ENCODE measurements around the gene GABRA1.

GABRA1 gene

DNA sequence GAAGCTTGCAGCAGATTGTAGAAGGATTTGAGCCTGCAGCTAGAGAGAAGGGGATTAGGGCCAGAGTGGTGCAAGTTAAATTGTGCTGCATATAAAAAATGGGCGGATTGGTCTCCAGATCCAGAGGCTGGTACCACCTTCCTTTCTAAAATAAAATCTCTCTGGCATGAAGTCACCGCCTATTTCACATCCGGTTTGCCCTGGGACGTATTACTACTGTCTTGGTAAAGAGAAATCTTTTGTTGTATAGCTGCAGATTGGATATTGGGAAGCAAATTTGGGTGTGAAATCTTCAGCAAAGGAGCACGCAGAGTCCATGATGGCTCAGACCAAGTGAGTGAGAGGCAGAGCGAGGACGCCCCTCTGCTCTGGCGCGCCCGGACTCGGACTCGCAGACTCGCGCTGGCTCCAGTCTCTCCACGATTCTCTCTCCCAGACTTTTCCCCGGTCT, at the start of gene GABRA1:
Gene GABRA1 (plus strand): TSS at position 180 of the 451 bp plus-strand sequence. CDS start 2,691 bp downstream, outside the sequence.
- no peak for DNase-seq

DNA sequence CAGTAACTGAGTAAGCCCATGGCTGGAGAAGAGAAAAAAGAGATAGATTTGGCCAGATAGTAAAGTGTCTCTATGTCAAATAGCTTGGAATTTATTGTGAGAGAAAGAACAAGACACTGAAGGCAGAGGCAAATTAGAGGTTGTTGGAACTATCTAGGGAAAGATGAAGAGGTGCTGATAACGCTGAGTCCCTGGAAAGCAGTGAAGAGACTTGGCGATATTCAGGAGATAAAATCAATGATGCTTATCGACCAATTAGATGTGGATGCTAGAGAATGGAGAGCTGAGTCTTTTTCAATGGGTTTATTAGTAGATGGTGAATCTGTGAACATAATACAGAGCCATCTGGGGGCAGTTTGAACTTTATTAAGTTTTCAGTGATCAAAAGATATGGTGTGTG, 48.6 kb upstream of the GABRA1 start:
- DNase-seq = no peak

GRCh38 chr5:161804263-161804662, 43.7 kb upstream of the GABRA1 start:
- no peak for DNase-seq

- no peak for DNase-seq
Observed at GRCh38 chr5:161846746-161847145, 1.2 kb upstream of the GABRA1 start.

- no peak for DNase-seq
Observed at GRCh38 chr5:161847447-161847846, 473 bp upstream of the GABRA1 start.

DNA sequence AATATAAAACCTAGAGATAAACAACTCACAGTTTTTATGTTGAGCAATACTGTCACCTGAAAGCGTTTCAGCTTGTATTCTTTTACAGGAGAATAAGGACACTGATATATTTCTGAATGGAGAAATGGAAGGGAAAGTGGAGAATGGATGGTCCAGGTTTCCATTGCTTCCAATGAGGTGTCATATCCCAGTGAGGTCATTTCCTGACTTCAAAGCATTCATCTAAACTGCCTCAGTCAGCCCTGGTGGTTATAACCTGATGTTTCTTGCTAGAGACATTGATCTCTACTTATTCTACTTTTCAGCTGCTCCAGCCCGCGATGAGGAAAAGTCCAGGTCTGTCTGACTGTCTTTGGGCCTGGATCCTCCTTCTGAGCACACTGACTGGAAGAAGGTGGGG, 2.6 kb downstream of the GABRA1 start:
- no peak for DNase-seq

DNA sequence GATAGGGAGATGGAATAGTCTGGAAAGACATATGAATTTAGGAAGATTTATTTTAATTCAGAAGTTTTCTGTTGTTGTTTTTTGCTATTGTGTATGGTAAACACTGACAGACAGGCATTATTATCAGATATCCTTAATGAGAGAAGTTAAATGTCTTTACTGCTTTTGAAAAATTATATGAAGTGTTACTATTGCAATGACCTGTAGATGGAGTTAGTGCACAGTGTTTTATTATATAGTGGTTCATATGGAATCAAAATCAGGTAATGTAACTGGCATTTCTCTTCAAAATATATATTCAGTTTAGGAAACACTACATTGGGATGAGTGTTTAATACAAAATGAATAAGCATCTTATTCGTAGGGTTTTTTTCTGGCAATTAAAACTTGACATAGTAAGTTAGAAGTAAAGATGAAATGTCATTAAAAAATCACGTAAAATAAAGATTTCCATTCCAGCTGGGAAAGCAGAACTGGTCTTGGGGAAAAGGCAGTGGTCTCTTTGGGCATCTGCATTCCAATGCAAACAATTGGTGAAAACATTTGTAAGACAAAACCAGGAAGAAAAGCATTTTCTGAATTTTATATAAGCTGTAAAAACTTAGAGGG, 3.9 kb downstream of the GABRA1 start:
- no peak for DNase-seq

DNA sequence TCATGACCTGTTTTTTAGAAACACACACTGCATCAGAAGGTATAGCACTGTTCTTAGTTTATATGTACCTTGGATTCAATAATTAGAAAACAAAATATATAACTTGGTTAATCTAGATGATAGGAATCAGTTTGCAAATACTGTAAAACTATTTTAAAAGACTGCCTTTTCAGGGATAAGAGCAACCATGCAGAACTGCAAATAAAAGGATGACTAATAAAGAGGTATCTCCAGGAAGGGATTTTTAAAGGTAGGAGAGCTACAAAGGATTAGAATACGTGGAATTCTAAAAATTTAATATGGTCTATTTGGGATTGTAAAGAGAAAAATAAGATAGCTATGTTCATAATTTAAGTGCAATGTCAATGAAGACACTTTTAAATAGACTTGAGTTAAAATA, 9.4 kb downstream of the GABRA1 start:
- DNase-seq = no peak

DNA sequence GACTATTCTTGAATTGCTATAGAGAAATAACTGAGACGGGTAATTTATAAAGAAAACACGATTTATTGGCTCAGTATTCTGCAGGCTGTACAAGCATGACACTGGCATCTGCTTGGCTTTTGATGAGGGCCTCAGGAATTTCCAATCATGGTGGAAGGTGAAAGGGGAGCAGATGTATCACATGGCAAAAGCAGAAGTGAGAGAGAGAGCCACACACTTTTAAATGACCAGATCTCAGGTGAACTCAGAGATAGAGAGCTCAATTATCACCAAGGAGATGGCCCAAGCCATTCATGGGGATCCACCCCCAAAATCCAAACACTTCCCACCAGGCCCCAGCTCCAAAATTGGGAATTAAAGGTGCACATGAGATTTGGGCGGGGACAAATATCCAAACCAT, 15.3 kb downstream of the GABRA1 start:
- no peak for DNase-seq

DNA sequence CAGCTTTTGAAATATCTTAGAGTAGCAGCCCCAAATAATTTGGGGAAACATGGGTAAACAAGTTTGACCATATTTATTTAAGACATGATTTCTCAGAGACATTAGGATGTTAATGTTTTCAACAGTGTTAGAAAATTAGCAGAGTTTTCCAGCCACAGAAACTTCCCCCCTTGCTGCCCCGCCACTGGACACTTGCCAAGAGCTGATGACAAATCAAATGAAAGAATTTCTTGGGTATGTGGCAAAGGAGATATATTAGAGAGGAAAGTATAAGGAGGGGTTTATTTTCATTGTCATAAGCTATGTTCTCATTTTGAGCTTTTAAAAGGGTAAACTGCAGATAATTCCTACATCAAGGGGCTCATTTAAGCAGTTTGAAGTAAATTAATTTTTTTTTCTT, 15.9 kb downstream of the GABRA1 start:
- DNase-seq = no peak

DNA sequence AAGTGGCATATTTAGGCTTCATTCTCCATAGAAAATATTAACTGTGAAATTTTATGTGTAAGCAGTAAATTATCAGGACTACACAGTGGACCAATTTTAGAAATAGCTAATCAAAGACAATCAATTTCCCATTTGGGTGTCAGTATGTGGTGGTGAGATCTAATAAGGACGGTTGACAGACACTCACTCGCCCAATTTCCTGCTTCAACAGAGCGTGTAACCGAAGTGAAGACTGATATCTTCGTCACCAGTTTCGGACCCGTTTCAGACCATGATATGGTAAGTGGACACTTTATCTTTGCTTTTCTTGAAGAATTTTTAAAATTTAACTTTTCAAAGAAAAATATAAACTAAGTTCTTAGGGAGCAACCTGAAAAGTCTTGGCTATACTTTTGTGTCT, 17.6 kb downstream of the GABRA1 start:
- DNase-seq = no peak

GRCh38 chr5:161889971-161890370, 42.1 kb downstream of the GABRA1 start:
- no peak for DNase-seq

DNA sequence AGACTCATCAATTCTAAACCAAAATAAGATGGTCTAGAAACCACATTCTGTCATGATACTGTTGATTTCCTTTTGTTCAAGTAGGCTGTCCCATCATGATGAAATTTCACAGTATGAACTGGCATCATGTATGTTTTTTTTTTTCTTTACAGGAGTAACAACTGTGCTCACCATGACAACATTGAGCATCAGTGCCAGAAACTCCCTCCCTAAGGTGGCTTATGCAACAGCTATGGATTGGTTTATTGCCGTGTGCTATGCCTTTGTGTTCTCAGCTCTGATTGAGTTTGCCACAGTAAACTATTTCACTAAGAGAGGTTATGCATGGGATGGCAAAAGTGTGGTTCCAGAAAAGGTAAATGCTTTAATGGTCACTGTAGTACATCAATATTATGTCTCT, 47.6 kb downstream of the GABRA1 start:
- no peak for DNase-seq

- no peak for DNase-seq
Observed at GRCh38 chr5:161897033-161897432, 49.1 kb downstream of the GABRA1 start.

DNA sequence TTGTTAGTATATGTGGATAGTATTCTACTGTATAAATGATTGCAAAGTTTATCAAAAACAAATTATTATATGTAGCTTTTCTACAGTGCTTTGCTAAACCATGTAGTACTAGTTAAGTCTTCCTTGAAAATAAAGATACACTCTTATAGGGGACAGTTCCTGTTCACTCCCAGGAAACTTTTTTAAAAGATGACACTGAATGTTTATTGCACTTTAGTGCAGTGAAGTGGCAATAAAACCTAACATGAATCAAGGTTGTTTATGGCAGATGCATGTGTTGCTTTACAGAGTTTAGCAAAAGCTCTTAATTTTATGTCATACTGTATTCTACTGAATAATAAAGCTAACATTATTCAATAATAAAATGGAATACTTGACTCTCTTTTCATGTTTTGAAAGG, 51.7 kb downstream of the GABRA1 start:
- DNase-seq = no peak

GRCh38 chr5:161900981-161901380, 53.1 kb downstream of the GABRA1 start:
- DNase-seq = no peak

GRCh38 chr5:161921781-161922180, 73.9 kb downstream of the GABRA1 start:
- no peak for DNase-seq

- no peak for DNase-seq
Observed at GRCh38 chr5:161924270-161924669, 76.3 kb downstream of the GABRA1 start.

GRCh38 chr5:161925960-161926359, 78.0 kb downstream of the GABRA1 start:
- DNase-seq = no peak

- no peak for DNase-seq
Observed at GRCh38 chr5:161934486-161934885, 86.6 kb downstream of the GABRA1 start.

DNA sequence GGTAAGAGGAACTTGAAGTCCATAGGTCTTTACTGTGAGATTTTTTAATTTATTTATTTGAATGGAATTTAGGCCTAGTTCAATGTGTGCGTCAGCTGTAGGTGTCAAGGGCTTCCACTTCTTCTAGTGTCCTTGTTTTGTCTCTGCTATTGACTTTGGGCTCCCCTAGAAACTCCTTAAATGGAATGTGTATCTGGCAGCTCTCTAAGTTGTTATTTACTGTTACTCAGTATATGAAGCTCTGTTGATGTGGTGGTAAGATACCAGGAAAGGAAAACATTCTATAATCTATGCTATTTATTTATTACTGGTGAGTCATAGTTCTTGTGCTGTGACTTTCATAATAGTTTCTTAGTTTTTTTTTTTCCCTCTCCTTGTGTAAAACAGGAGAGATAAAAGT, 97.1 kb downstream of the GABRA1 start:
- no peak for DNase-seq

- no peak for DNase-seq
Observed at GRCh38 chr5:161946911-161947310, 99.0 kb downstream of the GABRA1 start.
